GM21423 (cell line): ENCODE data around the gene PLK1.
"Not testable (repeated sequence)": the region's sequence is repeated elsewhere in the genome, so short reads cannot be mapped to it uniquely, and the experiment has no call there.

Experiments
- ATAC-seq: cut with Tn5 transposase; IDR thresholded peaks from one replicate; pipeline ENCODE4 v1.9.1; 2021; ENCODE audit warnings: mild to moderate bottlenecking, moderate library complexity; ENCODE audit not compliant: unreplicated experiment

PLK1 gene

GRCh38 chr16:23706439-23706838, 27.8 kb downstream of the PLK1 start:
- no peak for ATAC-seq

GRCh38 chr16:23709536-23709935, 30.8 kb downstream of the PLK1 start:
- ATAC-seq, result no peak

GRCh38 chr16:23710008-23710407, 31.3 kb downstream of the PLK1 start:
- no peak for ATAC-seq

GRCh38 chr16:23710504-23710903, 31.8 kb downstream of the PLK1 start:
- no peak for ATAC-seq

- ATAC-seq, result no peak
Observed at GRCh38 chr16:23711785-23712184, 33.1 kb downstream of the PLK1 start.

GRCh38 chr16:23712976-23713375, 34.3 kb downstream of the PLK1 start, which contains the start of gene ERN2:
Gene ERN2, minus strand, starts transcription at chr16:23713222. Its CDS starts 35 bp downstream, at chr16:23713187.
- no peak for ATAC-seq

- ATAC-seq, result no peak
Observed at GRCh38 chr16:23716484-23716883, 37.8 kb downstream of the PLK1 start.

GRCh38 chr16:23722613-23723240, 44.0 kb downstream of the PLK1 start:
- not testable (repeated sequence) for ATAC-seq

GRCh38 chr16:23724096-23724784, 45.6 kb downstream of the PLK1 start:
- ATAC-seq, result no peak

- ATAC-seq, result no peak
Observed at GRCh38 chr16:23724785-23725131, 46.1 kb downstream of the PLK1 start.

GRCh38 chr16:23726710-23727109, 48.0 kb downstream of the PLK1 start:
- ATAC-seq, result no peak

GRCh38 chr16:23728112-23728477, 49.4 kb downstream of the PLK1 start:
- ATAC-seq, result no peak

- no peak for ATAC-seq
Observed at GRCh38 chr16:23729503-23730424, 51.1 kb downstream of the PLK1 start.

GRCh38 chr16:23734176-23734893, 55.6 kb downstream of the PLK1 start:
- no peak for ATAC-seq

- ATAC-seq, result not testable (repeated sequence)
Observed at GRCh38 chr16:23737423-23738028, 58.8 kb downstream of the PLK1 start.

GRCh38 chr16:23739516-23739915, 60.8 kb downstream of the PLK1 start:
- no peak for ATAC-seq
